GM21619 (cell line): ENCODE measurements around the gene GALNT17.

Source experiments
- ATAC-seq: cut with Tn5 transposase; IDR thresholded peaks from one replicate; pipeline ENCODE4 v1.9.1; 2021; ENCODE audit not compliant: unreplicated experiment

The GALNT17 gene

GRCh38 chr7:71278257-71278656, 146.3 kb downstream of the GALNT17 start:
- no peak for ATAC-seq

- ATAC-seq: no peak
Observed at GRCh38 chr7:71281261-71281660, 149.3 kb downstream of the GALNT17 start.

GRCh38 chr7:71283802-71284201, 151.9 kb downstream of the GALNT17 start:
- ATAC-seq: no peak

GRCh38 chr7:71285571-71286145, 153.7 kb downstream of the GALNT17 start:
- no peak for ATAC-seq

GRCh38 chr7:71286336-71286735, 154.4 kb downstream of the GALNT17 start:
- ATAC-seq: no peak

- ATAC-seq: no peak
Observed at GRCh38 chr7:71286924-71287323, 155.0 kb downstream of the GALNT17 start.

- ATAC-seq: no peak
Observed at GRCh38 chr7:71290452-71290851, 158.5 kb downstream of the GALNT17 start.

- no peak for ATAC-seq
Observed at GRCh38 chr7:71298378-71298777, 166.4 kb downstream of the GALNT17 start.

- ATAC-seq: no peak
Observed at GRCh38 chr7:71300086-71300485, 168.1 kb downstream of the GALNT17 start.

GRCh38 chr7:71300603-71301002, 168.7 kb downstream of the GALNT17 start:
- no peak for ATAC-seq

GRCh38 chr7:71301167-71301566, 169.2 kb downstream of the GALNT17 start:
- ATAC-seq: no peak

GRCh38 chr7:71303566-71303965, 171.6 kb downstream of the GALNT17 start:
- no peak for ATAC-seq

- no peak for ATAC-seq
Observed at GRCh38 chr7:71308096-71308495, 176.2 kb downstream of the GALNT17 start.

- no peak for ATAC-seq
Observed at GRCh38 chr7:71311576-71311975, 179.6 kb downstream of the GALNT17 start.

GRCh38 chr7:71312755-71313490, 181.0 kb downstream of the GALNT17 start:
- ATAC-seq: no peak

GRCh38 chr7:71313553-71313952, 181.6 kb downstream of the GALNT17 start:
- no peak for ATAC-seq

GRCh38 chr7:71320916-71321315, 189.0 kb downstream of the GALNT17 start:
- ATAC-seq: no peak

- ATAC-seq: no peak
Observed at GRCh38 chr7:71322201-71322600, 190.3 kb downstream of the GALNT17 start.

- ATAC-seq: no peak
Observed at GRCh38 chr7:71323726-71324125, 191.8 kb downstream of the GALNT17 start.

GRCh38 chr7:71325151-71325550, 193.2 kb downstream of the GALNT17 start:
- ATAC-seq: no peak

- no peak for ATAC-seq
Observed at GRCh38 chr7:71326595-71326994, 194.7 kb downstream of the GALNT17 start.

GRCh38 chr7:71327946-71328345, 196.0 kb downstream of the GALNT17 start:
- ATAC-seq: no peak
